OCI-LY3 (cell line): ENCODE data around the gene MAGI1.

Source experiments
- H2AFZ ChIP-seq: fragments of 200-600, 300-600 bp; shearing (Covaris generic); 2 replicates; pipeline ENCODE4 v1.6.0; 2014; ENCODE audit warnings: antibody characterized with exemption, low read depth, low read length
- H3K27ac ChIP-seq: fragments of 200-600, 300-600 bp; sonication (generic); 2 replicates; pipeline ENCODE4 v1.5.1; 2014; ENCODE audit warnings: mild to moderate bottlenecking, low read length, moderate library complexity, mixed read lengths
- H3K27me3 ChIP-seq: fragments of 200-600, 300-600 bp; sonication (generic); 2 replicates; pipeline ENCODE4 v1.6.1; 2014; ENCODE audit warnings: low read depth, low read length, mixed read lengths
- H3K36me3 ChIP-seq: fragments of 200-600, 300-600 bp; sonication (generic); replicated peaks from 2 replicates; pipeline ENCODE3; 2014; ENCODE audit warnings: low read depth, low read length, mixed read lengths
- H3K4me1 ChIP-seq: fragments of 300-600, 200-600 bp; sonication (generic); 2 replicates; pipeline ENCODE4 v1.6.1; 2014; ENCODE audit warnings: low read length, mixed read lengths
- H3K4me2 ChIP-seq: fragments of 200-600, 300-600 bp; sonication (generic); 2 replicates; pipeline ENCODE4 v1.6.1; 2014; ENCODE audit warnings: low read length, mixed read lengths
- H3K4me3 ChIP-seq: fragments of 300-600, 200-600 bp; sonication (generic); 2 replicates; pipeline ENCODE4 v1.5.1; 2014; ENCODE audit warnings: antibody characterized with exemption, mild to moderate bottlenecking, low read length, moderate library complexity
- H3K79me2 ChIP-seq: fragments of 300-600, 200-600 bp; shearing (Covaris generic); 2 replicates; pipeline ENCODE4 v1.6.1; 2014; ENCODE audit warnings: mild to moderate bottlenecking, low read length, mixed read lengths
- H3K9ac ChIP-seq: fragments of 300-600, 200-600 bp; shearing (Covaris generic); 2 replicates; pipeline ENCODE4 v1.6.0; 2014; ENCODE audit warnings: mild to moderate bottlenecking, low read length, moderate library complexity
- H3K9me3 ChIP-seq: fragments of 200-600, 300-600 bp; shearing (Covaris generic); 2 replicates; pipeline ENCODE4 v1.6.1; 2014; ENCODE audit warnings: low read length, mixed read lengths; ENCODE audit not compliant: insufficient read depth
- H4K20me1 ChIP-seq: fragments of 200-600, 300-600 bp; sonication (generic); 2 replicates; pipeline ENCODE4 v1.6.1; 2016; ENCODE audit warnings: low read length, mixed read lengths; ENCODE audit not compliant: insufficient read depth
- EZH2phosphoT487 ChIP-seq: fragments of 200-600 bp; shearing (Covaris generic); IDR thresholded peaks from 2 replicates; pipeline ENCODE4 v1.6.1; 2018; ENCODE audit warnings: antibody characterized with exemption, mixed run types, low read depth
- TF ChIP-seq, protein P1 (sequence below): fragments of 200-600, 300-600 bp; sonication (generic); IDR thresholded peaks from 2 replicates; pipeline ENCODE4 v1.5.1; 2014; ENCODE audit warnings: antibody characterized with exemption, low read length, low read depth

The MAGI1 gene

DNA sequence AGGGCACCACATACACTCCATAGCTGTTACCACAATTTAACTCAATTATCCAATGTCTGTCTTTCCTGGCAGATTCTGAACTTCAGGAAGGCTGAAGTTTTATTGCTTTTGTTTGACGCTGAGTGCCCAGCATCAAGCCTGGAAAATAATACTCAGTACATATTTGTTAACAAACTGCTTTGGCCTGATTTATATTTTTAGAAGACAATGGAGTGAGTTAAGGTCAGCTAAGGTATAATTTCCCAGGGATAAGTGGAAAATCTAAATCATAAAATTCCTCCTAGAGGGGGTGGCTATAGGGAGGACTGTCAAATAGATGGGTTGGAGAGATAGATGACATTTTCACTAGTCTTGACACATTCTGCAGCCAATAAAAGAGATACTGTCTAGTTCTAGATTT, 691.6 kb downstream of the MAGI1 start:
- H3K9ac ChIP-seq, result no peak overlapping the region
- TF ChIP-seq, protein P1, sequence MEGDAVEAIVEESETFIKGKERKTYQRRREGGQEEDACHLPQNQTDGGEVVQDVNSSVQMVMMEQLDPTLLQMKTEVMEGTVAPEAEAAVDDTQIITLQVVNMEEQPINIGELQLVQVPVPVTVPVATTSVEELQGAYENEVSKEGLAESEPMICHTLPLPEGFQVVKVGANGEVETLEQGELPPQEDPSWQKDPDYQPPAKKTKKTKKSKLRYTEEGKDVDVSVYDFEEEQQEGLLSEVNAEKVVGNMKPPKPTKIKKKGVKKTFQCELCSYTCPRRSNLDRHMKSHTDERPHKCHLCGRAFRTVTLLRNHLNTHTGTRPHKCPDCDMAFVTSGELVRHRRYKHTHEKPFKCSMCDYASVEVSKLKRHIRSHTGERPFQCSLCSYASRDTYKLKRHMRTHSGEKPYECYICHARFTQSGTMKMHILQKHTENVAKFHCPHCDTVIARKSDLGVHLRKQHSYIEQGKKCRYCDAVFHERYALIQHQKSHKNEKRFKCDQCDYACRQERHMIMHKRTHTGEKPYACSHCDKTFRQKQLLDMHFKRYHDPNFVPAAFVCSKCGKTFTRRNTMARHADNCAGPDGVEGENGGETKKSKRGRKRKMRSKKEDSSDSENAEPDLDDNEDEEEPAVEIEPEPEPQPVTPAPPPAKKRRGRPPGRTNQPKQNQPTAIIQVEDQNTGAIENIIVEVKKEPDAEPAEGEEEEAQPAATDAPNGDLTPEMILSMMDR, result no peak
- no peak for TF ChIP-seq EZH2phosphoT487
- no peaks in the 10 kb centered on the region for H3K9me3 ChIP-seq
- no peaks in the 10 kb centered on the region for H3K4me1 ChIP-seq
- no peaks in the 10 kb centered on the region for H4K20me1 ChIP-seq
- H3K27ac ChIP-seq, result no peak overlapping the region
- H2AFZ ChIP-seq, result no peak overlapping the region
- no peaks in the 10 kb centered on the region for H3K36me3 ChIP-seq
- 0 out of 2 replicates have a peak, but pooled peaks cover 12% of the 10 kb centered on the region for H3K27me3 ChIP-seq
- H3K4me2 ChIP-seq, result no peak overlapping the region
- no peak overlapping the region for H3K4me3 ChIP-seq
- H3K79me2 ChIP-seq, result no peaks in the 10 kb centered on the region

DNA sequence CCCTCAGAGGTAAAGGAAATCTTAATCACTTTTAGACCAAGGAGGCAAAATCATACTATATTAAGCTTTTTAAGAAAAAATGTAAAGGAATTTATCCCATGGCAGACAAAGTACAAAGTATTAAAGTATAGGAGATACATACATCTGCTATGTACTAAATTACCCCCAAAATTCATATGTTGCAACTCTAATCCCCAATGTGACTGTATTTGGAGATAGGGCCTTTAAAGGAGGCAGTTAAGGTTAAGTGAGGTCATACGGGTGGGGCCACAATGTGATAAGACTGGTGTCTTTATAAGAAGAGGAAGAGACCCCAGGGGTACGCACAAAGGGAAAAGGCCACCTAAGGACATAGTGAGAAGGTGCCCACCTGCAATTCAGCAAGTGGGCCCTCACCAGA, 693.9 kb downstream of the MAGI1 start:
- H3K4me1 ChIP-seq, result no peaks in the 10 kb centered on the region
- H3K9ac ChIP-seq, result no peak overlapping the region
- no peak overlapping the region for H3K4me2 ChIP-seq
- H3K27me3 ChIP-seq, result peaks cover 12% of the 10 kb centered on the region; the same call in 1 of the 2 replicates
- H3K9me3 ChIP-seq, result no peaks in the 10 kb centered on the region
- no peak for TF ChIP-seq EZH2phosphoT487
- TF ChIP-seq, protein P1, result no peak
- H4K20me1 ChIP-seq, result no peaks in the 10 kb centered on the region
- H2AFZ ChIP-seq, result no peak overlapping the region
- no peak overlapping the region for H3K27ac ChIP-seq
- no peaks in the 10 kb centered on the region for H3K36me3 ChIP-seq
- H3K79me2 ChIP-seq, result no peaks in the 10 kb centered on the region
- no peak overlapping the region for H3K4me3 ChIP-seq

DNA sequence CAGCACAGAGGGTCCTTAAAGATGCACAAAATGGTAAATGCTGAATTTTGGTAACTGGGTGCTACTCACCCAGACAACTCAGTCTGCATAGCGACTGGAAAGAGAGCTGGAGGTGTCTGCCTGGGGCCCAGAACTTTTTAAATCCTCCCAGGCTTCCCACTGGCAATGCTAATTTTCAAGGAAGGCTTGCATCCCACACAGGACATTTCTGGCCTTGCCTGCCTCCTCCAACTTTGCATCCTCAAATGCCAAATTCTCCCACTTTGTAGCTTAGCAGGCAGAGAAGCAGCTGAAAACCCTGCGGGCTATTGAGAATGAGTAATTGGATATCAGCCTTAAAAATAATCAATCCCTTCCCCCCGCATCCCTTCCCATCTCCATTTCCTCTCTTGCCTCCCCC, 694.3 kb downstream of the MAGI1 start:
- Histone ChIP-seq H3K4me3 (no peak overlapping the region), H3K4me1 (no peaks in the 10 kb centered on the region), H3K4me2 (no peak overlapping the region), H2AFZ (no peak overlapping the region), H3K36me3 (no peaks in the 10 kb centered on the region), H3K79me2 (no peaks in the 10 kb centered on the region), H3K9ac (no peak overlapping the region), H3K27me3 (peaks cover 12% of the 10 kb centered on the region; the same call in 1 of the 2 replicates), H3K9me3 (no peaks in the 10 kb centered on the region), H3K27ac (no peak overlapping the region), H4K20me1 (no peaks in the 10 kb centered on the region)
- no peak for TF ChIP-seq EZH2phosphoT487
- TF ChIP-seq, protein P1, result no peak

DNA sequence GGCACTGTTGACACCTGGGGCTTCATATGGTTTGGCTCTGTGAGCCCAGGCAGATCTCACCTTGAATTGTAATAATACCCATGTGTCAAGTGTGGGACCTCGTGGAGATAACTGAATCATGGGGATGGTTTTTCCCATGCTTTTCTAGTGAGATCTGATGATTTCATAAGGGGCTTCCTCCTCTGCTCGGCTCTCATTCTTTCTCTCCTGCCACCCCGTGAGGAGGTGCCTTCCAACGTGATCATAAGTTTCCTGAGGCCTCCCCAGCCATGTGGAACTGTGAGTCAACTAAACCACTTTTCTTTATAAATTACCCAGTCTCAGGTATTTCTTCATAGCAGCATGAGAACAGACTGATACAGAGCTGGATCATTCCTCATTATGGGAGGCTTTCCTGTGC, 695.0 kb downstream of the MAGI1 start:
- Histone ChIP-seq H3K27ac (no peak overlapping the region), H3K9ac (no peak overlapping the region), H4K20me1 (no peaks in the 10 kb centered on the region), H3K9me3 (no peaks in the 10 kb centered on the region), H3K36me3 (no peaks in the 10 kb centered on the region), H3K4me1 (no peaks in the 10 kb centered on the region), H3K27me3 (peaks cover 18% of the 10 kb centered on the region; the same call in 1 of the 2 replicates), H3K4me2 (no peak overlapping the region), H3K4me3 (no peak overlapping the region), H3K79me2 (no peaks in the 10 kb centered on the region), H2AFZ (no peak overlapping the region)
- TF ChIP-seq EZH2phosphoT487, result no peak
- TF ChIP-seq, protein P1, result no peak
